ENCODE measurements around the gene GPN2. TPM values are rescaled to one million over a fixed set of nuclear protein-coding genes. Genes with fewer than 3 reads are reported as not detected.
"Not testable (repeated sequence)": the region's sequence is repeated elsewhere in the genome, so short reads cannot be mapped to it uniquely, and the experiment has no call there.

Gene GPN2
- total RNA-seq, 1 donor from 2014 or later = 33.4 TPM

- Mint-ChIP-seq H3K27me3 (ENCODE audit: low read depth) (no peaks in the 10 kb centered on the region), H3K4me3 (no peak overlapping the region), H3K36me3 (peaks cover 36% of the 10 kb centered on the region), H3K9me3 (no peaks in the 10 kb centered on the region), H3K27ac (no peak overlapping the region), H3K4me1 (peaks cover 3% of the 10 kb centered on the region)
- no peak for DNase-seq (ENCODE audit: low spot score in 2 of 2, unreplicated experiment in 2 of 2)
- TF ChIP-seq CTCF (IDR thresholded peaks at IDR 0.05; ENCODE audit: unreplicated experiment) = no peak
Observed at GRCh38 chr1:26882696-26883463, 7.2 kb downstream of the GPN2 start.

DNA sequence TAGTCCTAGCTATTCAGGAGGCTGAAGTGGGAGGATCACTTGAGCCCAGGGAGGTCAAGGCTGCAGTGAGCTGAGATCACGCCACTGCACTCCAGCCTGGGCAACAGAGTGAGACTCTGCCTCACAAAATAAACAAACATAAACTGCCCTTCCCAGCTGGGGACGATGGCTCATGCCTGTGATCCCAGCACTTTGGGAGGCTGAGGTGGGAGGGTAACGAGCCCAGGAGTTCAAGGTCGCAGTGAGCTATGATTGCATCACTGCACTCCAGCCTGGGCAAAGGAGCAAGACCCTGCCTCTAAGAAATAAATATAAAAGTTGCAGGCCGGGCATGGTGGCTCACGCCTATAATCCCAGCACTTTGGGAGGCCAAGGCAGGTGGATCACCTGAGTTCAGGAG lies 8.5 kb downstream of the GPN2 start:
- not testable (repeated sequence) for H3K27me3 Mint-ChIP-seq (ENCODE audit: low read depth); DNase-seq (ENCODE audit: low spot score in 2 of 2, unreplicated experiment in 2 of 2); H3K4me3 Mint-ChIP-seq; H3K27ac Mint-ChIP-seq; H3K9me3 Mint-ChIP-seq; H3K4me1 Mint-ChIP-seq
- peaks cover 31% of the 10 kb centered on the region for H3K36me3 Mint-ChIP-seq

- TF ChIP-seq CTCF (IDR thresholded peaks at IDR 0.05; ENCODE audit: unreplicated experiment) = no peak
- no peak overlapping the region for H3K4me3 Mint-ChIP-seq
- no peaks in the 10 kb centered on the region for H3K27me3 Mint-ChIP-seq (ENCODE audit: low read depth)
- no peaks in the 10 kb centered on the region for H3K4me1 Mint-ChIP-seq
- no peak overlapping the region for H3K27ac Mint-ChIP-seq
- DNase-seq (ENCODE audit: low spot score in 2 of 2, unreplicated experiment in 2 of 2) = no peak
- H3K9me3 Mint-ChIP-seq = no peaks in the 10 kb centered on the region
- peaks cover 28% of the 10 kb centered on the region for H3K36me3 Mint-ChIP-seq
Observed at GRCh38 chr1:26879793-26880192, 10.3 kb downstream of the GPN2 start.

- Mint-ChIP-seq H3K27me3 (ENCODE audit: low read depth) (no peaks in the 10 kb centered on the region), H3K36me3 (peaks cover 12% of the 10 kb centered on the region), H3K4me3 (no peak overlapping the region), H3K4me1 (no peaks in the 10 kb centered on the region), H3K27ac (no peak overlapping the region), H3K9me3 (no peaks in the 10 kb centered on the region)
- no peak for DNase-seq (ENCODE audit: low spot score in 2 of 2, unreplicated experiment in 2 of 2)
- no peak for TF ChIP-seq CTCF (IDR thresholded peaks at IDR 0.05; ENCODE audit: unreplicated experiment)
Observed at GRCh38 chr1:26877326-26877725, 12.8 kb downstream of the GPN2 start.

- no peak overlapping the region for H3K27ac Mint-ChIP-seq
- DNase-seq (ENCODE audit: low spot score in 2 of 2, unreplicated experiment in 2 of 2) = no peak
- no peaks in the 10 kb centered on the region for H3K4me1 Mint-ChIP-seq
- TF ChIP-seq CTCF (IDR thresholded peaks at IDR 0.05; ENCODE audit: unreplicated experiment) = no peak
- H3K36me3 Mint-ChIP-seq = peaks cover 6% of the 10 kb centered on the region
- no peak overlapping the region for H3K4me3 Mint-ChIP-seq
- no peaks in the 10 kb centered on the region for H3K27me3 Mint-ChIP-seq (ENCODE audit: low read depth)
- H3K9me3 Mint-ChIP-seq = no peaks in the 10 kb centered on the region
Observed at GRCh38 chr1:26874896-26875295, 15.2 kb downstream of the GPN2 start.

DNA sequence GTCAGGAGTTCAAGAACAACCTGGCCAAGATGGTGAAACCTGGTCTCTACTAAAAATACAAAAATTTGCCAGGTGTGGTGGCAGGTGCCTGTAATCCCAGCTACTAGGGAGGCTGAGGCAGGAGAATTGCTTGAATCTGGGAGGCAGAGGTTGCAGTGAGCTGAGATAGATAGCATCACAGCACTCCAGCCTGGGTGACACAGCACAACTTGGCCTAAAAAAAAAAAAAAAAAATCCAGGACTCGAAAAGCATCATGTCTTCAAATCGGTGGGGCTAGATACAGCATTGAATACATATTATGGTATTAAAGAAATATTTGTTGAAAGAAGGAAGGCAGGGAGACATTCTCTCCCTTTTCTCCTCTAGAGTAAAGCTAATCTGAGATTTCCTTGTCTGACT lies 17.0 kb downstream of the GPN2 start:
- H3K36me3 Mint-ChIP-seq; H3K27me3 Mint-ChIP-seq (ENCODE audit: low read depth); H3K9me3 Mint-ChIP-seq; H3K4me3 Mint-ChIP-seq; DNase-seq (ENCODE audit: low spot score in 2 of 2, unreplicated experiment in 2 of 2); H3K27ac Mint-ChIP-seq; H3K4me1 Mint-ChIP-seq: not testable (repeated sequence)
